ENCODE measurements around the gene CYSLTR2.
"Not testable (repeated sequence)": the region's sequence is repeated elsewhere in the genome, so short reads cannot be mapped to it uniquely, and the experiment has no call there.

The CYSLTR2 gene

DNA sequence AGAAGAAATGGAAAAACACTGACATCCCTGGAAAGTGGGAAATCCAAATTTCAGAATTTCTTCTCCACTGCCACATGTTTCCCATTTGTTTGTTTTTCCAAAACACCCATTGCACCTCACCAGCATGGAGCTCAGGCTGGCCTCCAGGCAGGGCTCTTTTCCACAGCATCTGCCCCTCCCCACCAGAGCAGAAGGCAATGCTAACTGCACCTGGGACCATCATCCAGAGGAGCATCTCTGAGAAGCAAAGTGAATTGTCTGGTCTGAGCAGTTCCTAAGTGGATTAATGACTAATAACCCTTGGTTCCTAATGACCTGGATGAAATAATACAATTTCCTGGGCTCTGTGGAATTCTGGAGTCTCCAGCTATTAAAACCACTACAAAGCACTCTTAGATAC lies 8.8 kb upstream of the CYSLTR2 start:
- no peak for DNase-seq (ENCODE audit: low spot score)

DNA sequence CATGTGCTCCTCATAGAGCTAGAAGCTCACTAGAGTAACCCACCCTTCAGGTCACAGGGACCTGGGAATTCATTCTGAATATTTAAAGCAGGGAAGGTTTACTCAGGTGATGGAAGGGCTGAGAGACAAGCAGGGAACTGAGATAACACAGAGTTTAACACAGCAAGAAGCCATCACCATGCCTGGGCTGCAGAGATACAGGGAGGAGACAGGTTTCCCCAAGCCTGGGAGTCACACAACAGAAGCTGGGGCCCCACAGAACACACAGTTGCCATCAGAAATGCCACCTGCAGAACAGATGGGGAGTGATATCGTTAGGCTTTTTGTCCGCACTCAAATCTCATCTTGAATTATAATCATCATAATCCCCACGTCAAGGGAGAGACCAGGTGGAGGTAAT lies 7.9 kb upstream of the CYSLTR2 start:
- DNase-seq (ENCODE audit: low spot score), result no peak

DNA sequence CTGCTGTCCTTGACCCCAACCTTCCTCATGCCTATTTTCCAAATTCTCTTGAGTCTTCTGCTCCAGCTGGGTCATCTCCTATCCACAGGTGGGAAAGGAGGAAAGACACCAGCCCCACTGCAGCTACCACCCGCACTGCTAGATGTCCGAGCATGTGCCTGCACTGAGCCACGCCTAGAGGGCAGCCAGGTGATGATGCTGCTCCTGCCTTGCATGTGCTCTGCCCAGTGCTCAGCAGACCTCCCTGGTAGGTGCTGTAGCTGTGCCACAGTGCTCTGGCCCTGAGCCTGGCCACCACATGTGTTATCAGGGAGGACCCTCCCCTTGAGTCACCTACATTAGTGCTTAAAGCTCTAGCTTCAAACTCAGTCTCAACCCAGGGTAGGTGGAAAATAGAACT lies 6.9 kb upstream of the CYSLTR2 start:
- DNase-seq (ENCODE audit: low spot score), result no peak

DNA sequence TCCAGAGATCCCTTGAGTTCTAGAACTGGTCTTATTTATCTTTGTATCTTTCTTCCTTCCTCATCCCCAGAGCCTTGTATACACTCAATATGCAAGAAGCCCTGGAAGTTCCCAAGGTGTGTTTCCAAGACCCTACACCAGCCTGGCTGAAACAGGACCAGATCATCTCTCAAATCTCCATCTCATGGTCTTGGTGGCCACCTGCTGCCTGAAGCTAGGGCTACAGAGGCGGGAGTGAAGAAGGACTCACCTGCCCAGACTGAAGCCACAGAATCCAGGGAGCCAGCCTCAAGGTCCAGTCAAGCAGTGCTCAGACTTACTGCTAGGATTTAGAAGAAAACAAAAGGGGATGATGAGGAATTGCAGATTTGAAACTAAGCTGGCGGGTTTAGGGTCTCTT lies 6.1 kb upstream of the CYSLTR2 start:
- no peak for DNase-seq (ENCODE audit: low spot score)

DNA sequence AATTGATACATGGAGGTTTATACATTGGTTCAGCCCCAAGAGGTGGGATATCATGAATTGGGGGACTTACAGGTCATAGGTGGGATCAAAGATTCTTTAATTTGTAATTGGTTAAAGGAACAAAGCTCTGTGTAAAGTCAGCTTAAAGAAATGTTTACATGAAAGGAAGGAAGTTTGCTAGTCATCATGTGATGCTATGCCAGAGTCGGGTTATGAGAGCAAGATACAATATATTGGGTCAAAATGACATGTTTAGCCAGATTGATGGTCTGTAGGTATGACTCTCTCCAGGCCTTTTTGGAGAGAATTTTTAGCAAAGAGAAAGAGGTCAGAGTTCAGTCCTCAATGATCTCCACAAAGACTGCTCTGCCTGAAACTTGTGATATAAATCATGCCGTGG lies 5.3 kb upstream of the CYSLTR2 start:
- no peak for DNase-seq (ENCODE audit: low spot score)

- no peak for DNase-seq (ENCODE audit: low spot score)
Measured at GRCh38 chr13:48652851-48653471, 768 bp upstream of the CYSLTR2 start.

DNA sequence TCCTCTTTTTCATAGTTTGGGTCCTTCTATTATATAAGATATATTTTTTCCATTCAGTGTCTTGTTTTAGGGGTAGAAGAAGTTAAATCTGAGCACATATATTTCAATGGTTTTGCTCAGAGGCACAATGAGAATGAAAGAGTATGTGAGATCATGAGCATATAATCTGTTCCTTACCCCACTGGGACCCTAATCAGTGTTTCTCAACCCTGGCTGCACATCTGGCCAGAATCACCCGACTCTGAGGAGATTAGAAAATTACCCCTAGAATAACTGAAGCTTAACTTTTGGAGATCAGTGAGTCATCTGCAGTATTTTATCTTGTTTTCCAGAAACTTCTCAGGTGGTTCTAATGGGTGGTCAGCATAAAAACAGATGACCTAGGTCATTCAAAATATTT lies 782 bp downstream of the CYSLTR2 start:
- no peak for DNase-seq (ENCODE audit: low spot score)

GRCh38 chr13:48655291-48655690 lies 1.6 kb downstream of the CYSLTR2 start:
- no peak for DNase-seq (ENCODE audit: low spot score)

GRCh38 chr13:48656608-48657007 lies 2.9 kb downstream of the CYSLTR2 start:
- no peak for DNase-seq (ENCODE audit: low spot score)

DNA sequence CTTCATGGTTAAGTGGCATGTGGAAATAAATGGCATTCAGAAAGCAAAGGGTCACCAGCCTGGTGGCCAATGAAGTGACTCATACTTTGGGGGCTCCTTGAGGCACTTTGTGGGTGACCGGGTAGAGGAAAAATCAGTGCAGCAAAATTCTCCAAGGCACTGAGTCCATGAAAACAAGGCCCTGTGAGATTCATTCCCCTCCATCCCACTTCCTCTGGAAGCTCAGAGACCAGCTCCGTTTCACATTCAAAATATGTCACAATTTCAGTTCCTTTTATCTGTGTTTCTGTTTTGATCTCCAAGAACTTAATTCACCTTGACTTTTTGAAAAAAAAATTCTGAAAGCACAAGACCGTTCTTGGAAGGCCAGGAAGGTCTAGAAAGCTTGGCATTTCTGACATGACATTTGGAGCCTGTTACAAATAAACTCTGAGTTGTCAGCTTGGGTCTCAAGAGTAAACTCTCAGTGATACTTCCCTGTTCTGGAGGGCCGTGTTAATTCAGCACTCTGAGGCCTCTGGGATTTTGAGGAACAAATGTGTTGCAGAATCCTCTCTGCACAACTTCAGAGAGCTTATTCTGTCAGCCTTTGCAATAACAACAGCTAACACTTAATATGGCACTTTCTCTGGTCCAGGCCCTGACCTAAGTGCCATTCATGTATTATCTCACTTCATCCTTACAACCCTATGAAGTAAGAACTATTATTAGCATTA lies 6.8 kb downstream of the CYSLTR2 start:
- no peak for DNase-seq (ENCODE audit: low spot score)

GRCh38 chr13:48661107-48661506 lies 7.4 kb downstream of the CYSLTR2 start:
- no peak for DNase-seq (ENCODE audit: low spot score)

- no peak for DNase-seq (ENCODE audit: low spot score)
Measured at GRCh38 chr13:48662226-48662625, 8.5 kb downstream of the CYSLTR2 start.

- no peak for DNase-seq (ENCODE audit: low spot score)
Measured at GRCh38 chr13:48667136-48667535, 13.4 kb downstream of the CYSLTR2 start.

DNA sequence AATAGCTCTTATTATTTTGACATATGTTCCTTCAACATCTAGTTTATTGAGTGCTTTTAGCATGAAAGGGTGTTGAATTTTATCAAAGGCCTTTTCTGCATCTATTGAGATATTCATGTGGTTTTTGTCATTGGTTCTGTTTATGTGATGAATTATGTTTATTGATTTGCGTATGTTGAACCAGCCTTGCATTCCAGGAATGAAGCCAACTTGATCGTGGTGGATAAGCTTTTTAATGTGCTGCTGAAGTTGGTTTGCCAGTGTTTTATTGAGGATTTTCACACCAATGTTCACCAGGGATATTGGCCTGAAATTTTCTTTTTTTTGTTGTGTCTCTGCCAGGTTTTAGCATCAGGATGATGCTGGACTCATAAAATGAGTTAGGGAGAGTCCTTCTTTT lies 17.7 kb downstream of the CYSLTR2 start:
- not testable (repeated sequence) for DNase-seq (ENCODE audit: low spot score)

- no peak for DNase-seq (ENCODE audit: low spot score)
Measured at GRCh38 chr13:48675247-48675646, 21.5 kb downstream of the CYSLTR2 start.

GRCh38 chr13:48678316-48678715 lies 24.6 kb downstream of the CYSLTR2 start:
- no peak for DNase-seq (ENCODE audit: low spot score)

DNA sequence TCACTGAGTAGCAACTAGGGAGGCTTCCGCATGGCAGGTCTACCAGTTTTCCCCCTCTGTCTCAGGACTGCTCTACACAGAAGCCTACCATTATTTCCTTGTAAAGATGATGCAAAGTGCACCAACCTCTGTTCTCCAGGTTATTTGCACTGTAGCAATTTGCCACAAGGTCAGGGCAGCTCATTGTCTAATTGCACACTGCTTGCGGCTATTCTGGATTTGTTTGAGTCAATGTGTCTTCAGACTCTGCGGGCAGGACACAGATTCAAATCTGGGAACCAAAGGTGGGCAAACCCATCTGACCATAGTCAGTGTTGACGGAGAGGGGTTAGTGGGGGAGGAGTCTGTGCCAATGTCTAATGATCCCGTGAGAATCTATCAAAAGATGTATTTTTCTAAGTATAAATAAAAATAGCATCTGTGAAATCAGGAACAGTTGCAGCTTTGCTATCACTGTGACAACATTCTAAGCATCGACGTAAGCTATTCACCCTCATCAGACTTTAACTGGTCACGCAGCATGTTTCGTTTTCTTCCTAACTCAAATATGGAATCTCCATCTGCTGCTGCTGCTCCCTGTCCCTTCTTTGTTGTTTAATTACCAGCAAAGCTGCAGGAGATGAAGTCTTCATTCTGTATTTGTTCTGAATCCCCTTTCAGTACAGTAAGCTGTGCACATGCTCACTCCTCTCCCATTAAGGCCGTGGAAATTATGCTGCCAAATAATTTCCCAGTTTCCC lies 26.4 kb downstream of the CYSLTR2 start:
- DNase-seq (ENCODE audit: low spot score), result no peak

- no peak for DNase-seq (ENCODE audit: low spot score)
Measured at GRCh38 chr13:48680756-48681392, 27.1 kb downstream of the CYSLTR2 start.

DNA sequence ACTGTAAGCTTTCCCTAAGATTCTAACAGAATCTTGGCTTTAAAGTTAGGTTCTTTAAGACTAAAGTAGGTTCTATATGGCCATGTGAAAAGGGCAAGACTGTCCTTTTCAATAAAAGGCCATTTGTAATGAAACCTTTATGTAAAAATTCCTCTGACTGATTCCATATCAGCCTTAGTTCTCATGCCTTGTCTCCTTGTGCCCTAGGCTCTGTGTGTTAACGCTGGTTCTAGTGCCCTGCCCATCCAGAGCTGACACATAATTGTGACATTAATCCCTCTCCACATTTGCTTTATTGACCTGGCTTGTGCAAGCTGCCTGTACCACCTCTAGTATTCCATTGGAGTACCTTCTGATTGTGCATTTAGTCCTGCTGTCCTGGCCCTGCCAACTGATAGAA lies 28.2 kb downstream of the CYSLTR2 start:
- no peak for DNase-seq (ENCODE audit: low spot score)

- DNase-seq (ENCODE audit: low spot score), result no peak
Measured at GRCh38 chr13:48682436-48682835, 28.7 kb downstream of the CYSLTR2 start.

DNA sequence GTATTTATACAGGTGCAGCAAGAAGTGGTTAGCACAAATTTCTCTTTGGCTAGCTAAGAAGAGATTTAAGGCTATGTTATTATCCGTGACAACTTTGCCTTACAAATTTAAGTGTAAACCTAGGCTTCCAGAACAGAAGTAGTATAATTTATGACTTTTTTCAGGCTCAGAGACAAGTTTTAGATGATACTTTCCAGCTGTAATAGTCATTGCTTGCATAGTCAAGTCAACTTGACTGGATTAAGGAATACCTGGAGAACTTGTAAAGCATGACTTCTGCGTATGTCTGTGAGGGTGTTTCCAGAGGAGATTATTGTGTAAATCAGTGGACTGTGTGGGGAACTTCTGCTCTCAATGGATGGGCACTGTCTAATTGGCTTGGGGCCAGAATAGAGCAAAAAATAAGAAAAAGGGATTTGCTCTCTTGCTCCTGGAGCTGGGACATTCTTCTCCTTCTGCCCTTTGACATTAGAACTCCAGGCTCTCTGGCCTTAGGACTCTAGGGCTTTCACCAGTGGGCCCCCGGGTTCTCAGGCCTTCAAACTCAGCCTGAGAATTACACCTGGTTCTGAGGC lies 33.0 kb downstream of the CYSLTR2 start:
- DNase-seq (ENCODE audit: low spot score), result no peak

DNA sequence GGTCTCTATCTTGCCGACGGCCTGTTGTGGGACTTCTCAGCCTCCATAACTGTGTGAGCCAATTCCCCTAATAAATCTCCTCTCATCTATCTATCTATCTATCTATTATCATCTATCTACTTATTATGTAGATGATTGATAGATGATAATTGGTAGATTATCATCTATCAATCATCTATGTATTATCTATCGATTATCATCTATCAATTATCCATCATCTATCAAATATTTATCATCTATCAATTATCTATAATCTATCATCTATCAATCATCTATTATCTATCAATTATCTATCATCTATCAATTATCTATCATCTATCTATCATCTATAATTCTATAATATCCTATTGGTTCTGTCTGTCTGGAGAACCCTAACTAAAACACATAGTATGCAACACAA lies 33.5 kb downstream of the CYSLTR2 start:
- no peak for DNase-seq (ENCODE audit: low spot score)

DNA sequence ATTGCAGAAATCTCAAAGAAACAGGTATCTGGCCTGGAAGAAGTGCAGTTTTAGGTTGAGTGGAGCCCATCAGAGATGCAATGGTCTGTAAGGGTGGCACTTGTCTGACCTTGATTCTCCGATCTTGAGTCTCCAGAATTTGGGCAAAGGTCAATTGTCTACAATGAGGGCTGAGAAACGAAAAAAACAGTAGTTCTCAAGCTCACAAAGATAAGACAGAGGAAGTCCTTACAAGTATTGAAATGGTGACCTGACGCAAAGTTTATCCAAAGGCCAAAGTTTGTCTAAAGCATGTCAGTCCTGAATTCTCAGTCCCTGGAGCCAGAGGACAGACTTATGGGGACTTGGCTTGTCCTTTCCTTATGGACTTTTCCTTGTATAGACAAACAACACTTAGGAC lies 40.3 kb downstream of the CYSLTR2 start:
- DNase-seq (ENCODE audit: low spot score), result no peak

All from hematopoietic multipotent progenitor cell treated with erythropoietin and hydrocortisone succinate and interleukin-3 and kit ligand, for 15 days (in vitro differentiated cells).